ENCODE results near the gene CDY1B. TPM values are rescaled to one million over a fixed set of nuclear protein-coding genes. Genes with fewer than 3 reads are reported as not detected.
"Not testable (repeated sequence)": the region's sequence is repeated elsewhere in the genome, so short reads cannot be mapped to it uniquely, and the experiment has no call there.

Gene CDY1B, protein sequence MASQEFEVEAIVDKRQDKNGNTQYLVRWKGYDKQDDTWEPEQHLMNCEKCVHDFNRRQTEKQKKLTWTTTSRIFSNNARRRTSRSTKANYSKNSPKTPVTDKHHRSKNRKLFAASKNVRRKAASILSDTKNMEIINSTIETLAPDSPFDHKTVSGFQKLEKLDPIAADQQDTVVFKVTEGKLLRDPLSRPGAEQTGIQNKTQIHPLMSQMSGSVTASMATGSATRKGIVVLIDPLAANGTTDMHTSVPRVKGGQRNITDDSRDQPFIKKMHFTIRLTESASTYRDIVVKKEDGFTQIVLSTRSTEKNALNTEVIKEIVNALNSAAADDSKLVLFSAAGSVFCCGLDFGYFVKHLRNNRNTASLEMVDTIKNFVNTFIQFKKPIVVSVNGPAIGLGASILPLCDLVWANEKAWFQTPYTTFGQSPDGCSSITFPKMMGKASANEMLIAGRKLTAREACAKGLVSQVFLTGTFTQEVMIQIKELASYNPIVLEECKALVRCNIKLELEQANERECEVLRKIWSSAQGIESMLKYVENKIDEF
- not detected in 2 replicates for total RNA-seq (2014; rRNA removed; shearing (Covaris generic))

- not testable (repeated sequence) for DNase-seq (ENCODE audit: low read depth)
Observed at GRCh38 chrY:24047919-24048318, at the start of gene CDY1B. CDY1B (minus strand) TSS chrY:24048019; CDS start chrY:24047688, 331 bp downstream.

GRCh38 chrY:24049525-24049924 is 1.7 kb upstream of the CDY1B start:
- not testable (repeated sequence) for DNase-seq (ENCODE audit: low read depth)

DNA sequence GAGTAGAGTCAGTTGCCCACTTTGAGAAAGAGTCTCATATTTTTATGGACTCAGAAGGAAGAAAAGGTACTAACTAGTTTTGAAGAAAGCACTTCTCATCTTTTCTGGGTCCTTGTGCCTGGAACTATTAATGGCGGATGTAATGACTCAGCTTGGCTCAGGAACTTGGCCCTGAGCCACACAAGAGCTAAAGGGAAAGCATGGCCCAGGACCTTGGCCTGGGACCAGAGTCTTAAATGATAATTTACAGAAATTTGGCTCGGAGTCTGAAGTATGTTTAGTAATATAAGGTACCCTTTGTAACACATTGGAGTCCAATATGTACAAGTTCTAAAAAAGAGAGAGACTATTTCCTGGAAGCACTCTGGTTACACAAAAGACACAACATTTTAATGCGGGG is 4.6 kb downstream of the CDY1B start:
- not testable (repeated sequence) for DNase-seq (ENCODE audit: low read depth)

- DNase-seq (ENCODE audit: low read depth): not testable (repeated sequence)
Observed at GRCh38 chrY:24039008-24039718, 8.7 kb downstream of the CDY1B start.

DNA sequence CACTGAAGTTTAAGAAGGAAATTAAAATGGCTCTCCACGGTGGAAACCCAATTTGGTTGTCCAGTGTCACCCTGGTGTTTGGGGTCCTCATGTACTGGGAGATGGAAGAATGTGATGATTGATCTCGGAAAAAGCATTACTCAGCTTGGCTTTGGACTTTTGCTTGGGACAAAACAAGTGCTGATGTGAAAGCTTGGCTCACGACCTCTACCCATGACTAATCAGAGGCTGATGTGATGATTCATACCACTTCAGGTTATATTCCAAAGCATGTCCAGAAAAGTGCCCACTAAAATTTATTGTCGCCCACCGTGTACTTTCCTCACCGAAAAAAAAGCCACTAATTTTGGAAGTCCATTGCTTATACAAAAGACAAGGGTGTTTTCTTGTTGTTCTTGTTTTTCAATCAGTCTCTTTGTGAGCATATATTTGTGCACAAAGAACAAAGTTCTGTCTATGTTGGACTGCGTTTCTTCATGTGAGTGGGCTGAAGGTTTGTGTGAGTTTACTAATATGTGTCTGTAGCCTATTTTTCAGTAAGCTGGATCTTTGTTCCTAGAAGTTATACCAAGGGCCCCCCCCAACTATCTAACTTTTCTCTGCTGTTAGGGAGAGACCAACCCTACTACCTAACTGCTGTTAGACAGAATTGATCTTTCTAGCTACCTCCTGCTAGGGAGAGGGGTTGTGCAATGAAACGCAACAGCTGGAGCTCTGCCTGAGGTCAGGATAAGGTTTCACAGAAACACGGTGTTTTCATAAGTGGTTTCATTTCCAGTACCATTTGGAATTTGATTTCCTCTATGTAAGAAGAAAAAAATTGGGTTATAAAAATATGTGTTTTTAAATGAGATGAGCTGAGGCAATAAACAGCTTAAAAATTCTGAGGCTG is 21.4 kb downstream of the CDY1B start:
- DNase-seq (ENCODE audit: low read depth): not testable (repeated sequence)
